ENCODE data around the gene GALR3. TPM values are rescaled to one million over a fixed set of nuclear protein-coding genes. Genes with fewer than 3 reads are reported as not detected.
"Not testable (repeated sequence)": the region's sequence is repeated elsewhere in the genome, so short reads cannot be mapped to it uniquely, and the experiment has no call there.

GALR3 gene
- total RNA-seq, 2 donors from 2014 or later = not detected

GRCh38 chr22:37796079-37796478 is 27.1 kb upstream of the GALR3 start:
- DNase-seq (ENCODE audit: low spot score) (no peak), ATAC-seq (no peak)
- Mint-ChIP-seq H3K4me3 (no peak overlapping the region), H3K4me1 (ENCODE audit: low read depth in 2 of 2) (no peaks in the 10 kb centered on the region), H3K9me3 (no peaks in the 10 kb centered on the region), H3K27me3 (peaks cover 0 to 5% of the 10 kb centered on the region in 2 donors), H3K36me3 (no peaks in the 10 kb centered on the region), H3K27ac (no peak overlapping the region)

GRCh38 chr22:37797259-37797658 is 25.9 kb upstream of the GALR3 start:
- H3K36me3 Mint-ChIP-seq; H3K4me3 Mint-ChIP-seq; ATAC-seq; H3K27ac Mint-ChIP-seq; DNase-seq (ENCODE audit: low spot score); H3K27me3 Mint-ChIP-seq; H3K4me1 Mint-ChIP-seq (ENCODE audit: low read depth in 2 of 2); H3K9me3 Mint-ChIP-seq: not testable (repeated sequence)

- peak in 1 of 2 donors; percentile 20 for ATAC-seq
Observed at GRCh38 chr22:37797874-37798500, 25.2 kb upstream of the GALR3 start.

GRCh38 chr22:37799979-37800378 is 23.2 kb upstream of the GALR3 start:
- not testable (repeated sequence) for H3K4me3 Mint-ChIP-seq; H3K27ac Mint-ChIP-seq; H3K9me3 Mint-ChIP-seq; H3K36me3 Mint-ChIP-seq; DNase-seq (ENCODE audit: low spot score); ATAC-seq
- H3K27me3 Mint-ChIP-seq = peaks cover 17% of the 10 kb centered on the region in 2 donors
- peaks cover 8 to 12% of the 10 kb centered on the region in 2 donors for H3K4me1 Mint-ChIP-seq (ENCODE audit: low read depth in 2 of 2)

More at GRCh38 chr22:37797874-37798500, 25.2 kb upstream of the GALR3 start:
- Mint-ChIP-seq H3K4me1 (ENCODE audit: low read depth in 2 of 2) (peaks cover 3 to 4% of the 10 kb centered on the region in 2 donors), H3K36me3 (no peaks in the 10 kb centered on the region), H3K4me3 (no peak overlapping the region), H3K27me3 (peaks cover 4 to 8% of the 10 kb centered on the region in 2 donors), H3K9me3 (no peaks in the 10 kb centered on the region), H3K27ac (no peak overlapping the region)
- DNase-seq (ENCODE audit: low spot score) = no peak

GRCh38 chr22:37801946-37802309 is 21.3 kb upstream of the GALR3 start:
- Mint-ChIP-seq H3K27me3 (peaks cover 27 to 32% of the 10 kb centered on the region in 2 donors), H3K4me3 (peak overlapping the region; percentile 58), H3K4me1 (ENCODE audit: low read depth in 2 of 2) (peaks cover 18 to 28% of the 10 kb centered on the region in 2 donors), H3K36me3 (peaks cover 4% of the 10 kb centered on the region), H3K27ac (no peak overlapping the region), H3K9me3 (peaks cover 3% of the 10 kb centered on the region)
- ATAC-seq (no peak), DNase-seq (ENCODE audit: low spot score) (no peak)

GRCh38 chr22:37802310-37803194 is 20.6 kb upstream of the GALR3 start:
- H3K4me1 Mint-ChIP-seq (ENCODE audit: low read depth in 2 of 2) = peaks cover 18 to 28% of the 10 kb centered on the region in 2 donors
- no peak for DNase-seq (ENCODE audit: low spot score)

GRCh38 chr22:37803195-37803638 is 20.0 kb upstream of the GALR3 start:
- DNase-seq (ENCODE audit: low spot score) = no peak
- Mint-ChIP-seq H3K4me1 (ENCODE audit: low read depth in 2 of 2) (peaks cover 19 to 33% of the 10 kb centered on the region in 2 donors), H3K27ac (no peak overlapping the region), H3K36me3 (peaks cover 4% of the 10 kb centered on the region), H3K27me3 (peaks cover 27 to 32% of the 10 kb centered on the region in 2 donors), H3K9me3 (peaks cover 3% of the 10 kb centered on the region), H3K4me3 (peak overlapping the region; percentile 39)
- no peak for ATAC-seq

More at GRCh38 chr22:37802310-37803194, 20.6 kb upstream of the GALR3 start:
- Mint-ChIP-seq H3K9me3 (peaks cover 3% of the 10 kb centered on the region), H3K27me3 (peaks cover 27 to 32% of the 10 kb centered on the region in 2 donors), H3K27ac (no peak overlapping the region), H3K36me3 (peaks cover 4% of the 10 kb centered on the region), H3K4me3 (peak overlapping the region; percentile 58)
- no peak for ATAC-seq

- no peak for DNase-seq (ENCODE audit: low spot score)
- peaks cover 3% of the 10 kb centered on the region for H3K9me3 Mint-ChIP-seq
- no peak for ATAC-seq
- H3K4me3 Mint-ChIP-seq = peak overlapping the region; percentile 45
- H3K36me3 Mint-ChIP-seq = peaks cover 4% of the 10 kb centered on the region
- H3K4me1 Mint-ChIP-seq (ENCODE audit: low read depth in 2 of 2) = peaks cover 21 to 38% of the 10 kb centered on the region in 2 donors
- peaks cover 27 to 32% of the 10 kb centered on the region in 2 donors for H3K27me3 Mint-ChIP-seq
- H3K27ac Mint-ChIP-seq = no peak overlapping the region
Observed at GRCh38 chr22:37803639-37804351, 19.4 kb upstream of the GALR3 start.

- no peak for ATAC-seq
- no peak overlapping the region for H3K27ac Mint-ChIP-seq
- peak overlapping the region; percentile 45 for H3K4me3 Mint-ChIP-seq
- H3K9me3 Mint-ChIP-seq = peaks cover 3% of the 10 kb centered on the region
- no peak for DNase-seq (ENCODE audit: low spot score)
- peaks cover 21 to 38% of the 10 kb centered on the region in 2 donors for H3K4me1 Mint-ChIP-seq (ENCODE audit: low read depth in 2 of 2)
- peaks cover 27 to 32% of the 10 kb centered on the region in 2 donors for H3K27me3 Mint-ChIP-seq
- H3K36me3 Mint-ChIP-seq = peaks cover 4% of the 10 kb centered on the region
Observed at GRCh38 chr22:37804352-37804880, 18.8 kb upstream of the GALR3 start.

- H3K27me3 Mint-ChIP-seq = peaks cover 30 to 39% of the 10 kb centered on the region in 2 donors
- peak; percentile 80 for DNase-seq (ENCODE audit: low spot score)
- peaks cover 21 to 38% of the 10 kb centered on the region in 2 donors for H3K4me1 Mint-ChIP-seq (ENCODE audit: low read depth in 2 of 2)
- peak overlapping the region in 1 of 2 donors; percentile 48 for H3K27ac Mint-ChIP-seq
- peak; percentile 38 to 60 for ATAC-seq
- H3K36me3 Mint-ChIP-seq = peaks cover 4% of the 10 kb centered on the region
- H3K9me3 Mint-ChIP-seq = peaks cover 3% of the 10 kb centered on the region
- peak overlapping the region; percentile 57 for H3K4me3 Mint-ChIP-seq
Observed at GRCh38 chr22:37804881-37805809, 18.0 kb upstream of the GALR3 start.

- Mint-ChIP-seq H3K4me1 (ENCODE audit: low read depth in 2 of 2) (peaks cover 21 to 38% of the 10 kb centered on the region in 2 donors), H3K4me3 (peak overlapping the region; percentile 57), H3K36me3 (peaks cover 4% of the 10 kb centered on the region), H3K9me3 (peaks cover 3% of the 10 kb centered on the region), H3K27me3 (peaks cover 27 to 39% of the 10 kb centered on the region in 2 donors), H3K27ac (no peak overlapping the region)
- DNase-seq (ENCODE audit: low spot score) (no peak), ATAC-seq (no peak)
Observed at GRCh38 chr22:37805810-37806277, 17.3 kb upstream of the GALR3 start.

All from natural killer cell treated with Interleukin-12 subunit alpha and Interleukin-12 subunit beta and Interleukin-15 and Interleukin-18, amount 100 ng/mL, for 72 hours (primary cell).